Mesenchymal stem cell (in vitro differentiated cells and primary cell): ENCODE measurements around the gene CXCL9.

Source experiments
- DNase-seq: peaks from one replicate; pipeline ENCODE4 v3.0.0-alpha.2; 2013
- H2AFZ ChIP-seq: one replicate; pipeline ENCODE4 v1.6.1; 2013; ENCODE audit warnings: low read depth, mild to moderate bottlenecking, control low read depth, inconsistent platforms, low read length, moderate library complexity
- H2AK5ac ChIP-seq: 2 replicates; pipeline ENCODE4 v1.6.1; 2013; ENCODE audit warnings: low read length, moderate library complexity, mild to moderate bottlenecking, inconsistent platforms; ENCODE audit not compliant: severe bottlenecking
- H2BK120ac ChIP-seq: one replicate; pipeline ENCODE4 v1.6.1; 2013; ENCODE audit warnings: low read depth, mild to moderate bottlenecking, inconsistent platforms, low read length, moderate library complexity
- H2BK12ac ChIP-seq, 2 experiments: one replicate each; pipeline ENCODE4 v1.6.1; 2013; ENCODE audit warnings: inconsistent platforms in 2 of 2, low read length in 2 of 2, mild to moderate bottlenecking in 2 of 2, moderate library complexity in 2 of 2, control low read depth in 1 of 2
- H2BK15ac ChIP-seq: one replicate; pipeline ENCODE4 v1.6.1; 2013; ENCODE audit warnings: mild to moderate bottlenecking, low read depth, inconsistent platforms; ENCODE audit not compliant: poor library complexity, severe bottlenecking
- H2BK5ac ChIP-seq: 2 replicates; pipeline ENCODE4 v1.6.1; 2013; ENCODE audit warnings: low read depth, mild to moderate bottlenecking, low read length, control low read depth, inconsistent platforms; ENCODE audit not compliant: poor library complexity, severe bottlenecking
- H3K14ac ChIP-seq, 2 experiments: one replicate each; pipeline ENCODE4 v1.6.1; 2013; ENCODE audit warnings: inconsistent platforms in 2 of 2, low read length in 2 of 2, control low read depth in 1 of 2, mild to moderate bottlenecking in 1 of 2, moderate library complexity in 1 of 2
- H3K18ac ChIP-seq, 2 experiments: one replicate each; pipeline ENCODE4 v1.6.1; 2013; ENCODE audit warnings: inconsistent platforms in 2 of 2, low read length in 2 of 2, control low read depth in 1 of 2, low read depth in 1 of 2, mild to moderate bottlenecking in 1 of 2
- H3K23ac ChIP-seq, 2 experiments: one replicate each; pipeline ENCODE4 v1.6.1; 2013; ENCODE audit warnings: inconsistent platforms in 2 of 2, low read length in 2 of 2, mild to moderate bottlenecking in 2 of 2, moderate library complexity in 2 of 2, control low read depth in 1 of 2
- H3K27ac ChIP-seq: 2 replicates; pipeline ENCODE4 v1.5.1; 2013; ENCODE audit warnings: mild to moderate bottlenecking, moderate library complexity, low read length, control low read depth, inconsistent platforms; ENCODE audit not compliant: poor library complexity, severe bottlenecking
- H3K27me3 ChIP-seq, 2 experiments: 2 replicates each; pipeline versions ENCODE4 v1.6.1 to v1.7.0; 2013; ENCODE audit warnings: low read length in 2 of 2, mild to moderate bottlenecking in 2 of 2, moderate library complexity in 2 of 2, control low read depth in 1 of 2, inconsistent platforms in 1 of 2; ENCODE audit not compliant: control insufficient read depth in 1 of 2, insufficient read depth in 1 of 2
- H3K36me3 ChIP-seq, 2 experiments: 2 replicates each; pipeline versions ENCODE4 v1.6.1 to v1.7.0; 2013; ENCODE audit warnings: low read length in 2 of 2, control low read depth in 1 of 2, inconsistent platforms in 1 of 2, low read depth in 1 of 2, mild to moderate bottlenecking in 1 of 2; ENCODE audit not compliant: insufficient read depth in 2 of 2, control insufficient read depth in 1 of 2
- H3K4ac ChIP-seq, 2 experiments: one replicate each; pipeline ENCODE4 v1.6.1; 2013; ENCODE audit warnings: inconsistent platforms in 2 of 2, low read length in 2 of 2, mild to moderate bottlenecking in 2 of 2, moderate library complexity in 2 of 2, control low read depth in 1 of 2, low read depth in 1 of 2
- H3K4me1 ChIP-seq: 2 replicates; pipeline ENCODE4 v1.6.1; 2013; ENCODE audit warnings: low read depth, low read length, control low read depth; ENCODE audit not compliant: control insufficient read depth, insufficient read depth
- H3K4me2 ChIP-seq: 2 replicates; pipeline ENCODE4 v1.6.1; 2013; ENCODE audit warnings: low read length, mild to moderate bottlenecking, inconsistent platforms; ENCODE audit not compliant: poor library complexity, severe bottlenecking
- H3K4me3 ChIP-seq, 2 experiments: 2 replicates each; pipeline versions ENCODE4 v1.5.1 to v1.7.0; 2013; ENCODE audit warnings: low read length in 2 of 2, mild to moderate bottlenecking in 2 of 2, control low read depth in 1 of 2, low read depth in 1 of 2; ENCODE audit not compliant: insufficient read depth in 1 of 2
- H3K79me1 ChIP-seq: replicated peaks from 2 replicates; pipeline ENCODE4 v1.6.1; 2013; ENCODE audit warnings: mild to moderate bottlenecking, control low read depth, low read length, inconsistent platforms; ENCODE audit not compliant: poor library complexity, severe bottlenecking
- H3K9ac ChIP-seq: 2 replicates; pipeline ENCODE4 v1.7.0; 2013; ENCODE audit warnings: mild to moderate bottlenecking, low read length, moderate library complexity
- H3K9me3 ChIP-seq: 2 replicates; pipeline ENCODE4 v1.7.0; 2013; ENCODE audit warnings: mild to moderate bottlenecking, low read length; ENCODE audit not compliant: control insufficient read depth
- H4K8ac ChIP-seq: one replicate; pipeline ENCODE4 v1.6.1; 2013; ENCODE audit warnings: inconsistent platforms, mild to moderate bottlenecking, low read length, moderate library complexity
- H4K91ac ChIP-seq: one replicate; pipeline ENCODE4 v1.6.1; 2013; ENCODE audit warnings: mild to moderate bottlenecking, low read length, inconsistent platforms
- WGBS: methylation state at CpG from one replicate; pipeline ENCODE4 v1.1.7; 2013; ENCODE audit warnings: mixed read lengths; 5-methylcytosine and 5-hydroxymethylcytosine counted together

The CXCL9 gene

GRCh38 chr4:76010576-76010975 is 3.3 kb upstream of the CXCL9 start:
- no peak overlapping the region for H3K4me3 ChIP-seq
- DNase-seq = no peak
- H2AFZ ChIP-seq = no peak overlapping the region
- no peaks in the 10 kb centered on the region for H3K9me3 ChIP-seq
- no peak overlapping the region for H3K23ac ChIP-seq
- no peaks in the 10 kb centered on the region for H3K36me3 ChIP-seq
- H4K8ac ChIP-seq = no peak overlapping the region
- peak overlapping the region in 1 of 2 experiments; percentile 94 for H3K18ac ChIP-seq
- no peak overlapping the region for H3K4ac ChIP-seq
- H3K27me3 ChIP-seq = peaks cover 0 to 3% of the 10 kb centered on the region in 2 experiments
- H2BK15ac ChIP-seq = no peak overlapping the region
- peak overlapping the region; percentile 84 for H4K91ac ChIP-seq
- H2BK12ac ChIP-seq = peak overlapping the region in 1 of 2 experiments; percentile 89
- no peak overlapping the region for H3K4me2 ChIP-seq
- no peak overlapping the region for H3K27ac ChIP-seq
- H3K79me1 ChIP-seq = no peaks in the 10 kb centered on the region
- H3K9ac ChIP-seq = no peak overlapping the region
- H2BK5ac ChIP-seq = no peak overlapping the region
- peak overlapping the region in 1 of 2 experiments; percentile 57 for H3K14ac ChIP-seq
- 98% methylated on average over 13 of the region's 13 CpGs for WGBS
- no peaks in the 10 kb centered on the region for H3K4me1 ChIP-seq
- H2BK120ac ChIP-seq = no peak overlapping the region
- no peak overlapping the region for H2AK5ac ChIP-seq

- no peak overlapping the region for H2BK15ac ChIP-seq
- no peak overlapping the region for H4K8ac ChIP-seq
- H3K4me2 ChIP-seq = no peak overlapping the region
- DNase-seq = no peak
- H3K9ac ChIP-seq = no peak overlapping the region
- peak overlapping the region in 1 of 2 experiments; percentile 11 for H3K14ac ChIP-seq
- no peaks in the 10 kb centered on the region for H3K9me3 ChIP-seq
- H3K18ac ChIP-seq = no peak overlapping the region
- no peak overlapping the region for H2AFZ ChIP-seq
- no peak overlapping the region for H3K4me3 ChIP-seq
- H4K91ac ChIP-seq = no peak overlapping the region
- H3K79me1 ChIP-seq = no peaks in the 10 kb centered on the region
- no peak overlapping the region for H3K27ac ChIP-seq
- H2BK12ac ChIP-seq = no peak overlapping the region
- H3K36me3 ChIP-seq = no peaks in the 10 kb centered on the region
- H3K27me3 ChIP-seq = peaks cover 0 to 3% of the 10 kb centered on the region in 2 experiments
- no peak overlapping the region for H2BK5ac ChIP-seq
- no peaks in the 10 kb centered on the region for H3K4me1 ChIP-seq
- H2AK5ac ChIP-seq = no peak overlapping the region
- no peak overlapping the region for H3K23ac ChIP-seq
- H2BK120ac ChIP-seq = no peak overlapping the region
- WGBS = 100% methylated on average over 3 of the region's 5 CpGs
- no peak overlapping the region for H3K4ac ChIP-seq
Measured at GRCh38 chr4:76009311-76009710, 2.0 kb upstream of the CXCL9 start.

- Histone ChIP-seq H2AFZ (no peak overlapping the region), H3K79me1 (no peaks in the 10 kb centered on the region), H3K27me3 (peaks cover 0 to 8% of the 10 kb centered on the region in 2 experiments), H3K4me2 (no peak overlapping the region), H3K9ac (no peak overlapping the region), H2AK5ac (no peak overlapping the region), H3K27ac (no peak overlapping the region), H3K4ac (no peak overlapping the region), H3K23ac (no peak overlapping the region), H3K36me3 (no peaks in the 10 kb centered on the region), H3K9me3 (no peaks in the 10 kb centered on the region), H2BK12ac (no peak overlapping the region), H2BK15ac (no peak overlapping the region), H3K4me1 (no peaks in the 10 kb centered on the region), H3K14ac (no peak overlapping the region), H4K8ac (no peak overlapping the region), H2BK120ac (no peak overlapping the region), H3K4me3 (no peak overlapping the region), H3K18ac (no peak overlapping the region), H2BK5ac (no peak overlapping the region), H4K91ac (no peak overlapping the region)
- WGBS = 45% methylated on average over 1 of the region's 3 CpGs
- no peak for DNase-seq
Measured at GRCh38 chr4:76003620-76004019, 3.7 kb downstream of the CXCL9 start.

- no peak overlapping the region for H3K18ac ChIP-seq
- no peak overlapping the region for H3K4ac ChIP-seq
- H3K14ac ChIP-seq = no peak overlapping the region
- no peak overlapping the region for H3K9ac ChIP-seq
- no peak overlapping the region for H4K91ac ChIP-seq
- no peaks in the 10 kb centered on the region for H3K79me1 ChIP-seq
- no peak overlapping the region for H2AFZ ChIP-seq
- H3K4me2 ChIP-seq = no peak overlapping the region
- peaks cover 0 to 8% of the 10 kb centered on the region in 2 experiments for H3K27me3 ChIP-seq
- no peak overlapping the region for H3K23ac ChIP-seq
- H3K4me1 ChIP-seq = no peaks in the 10 kb centered on the region
- no peaks in the 10 kb centered on the region for H3K36me3 ChIP-seq
- WGBS = 82% methylated on average over 2 of the region's 2 CpGs
- no peak overlapping the region for H3K4me3 ChIP-seq
- no peak for DNase-seq
- no peak overlapping the region for H2BK5ac ChIP-seq
- H3K9me3 ChIP-seq = no peaks in the 10 kb centered on the region
- H2BK120ac ChIP-seq = no peak overlapping the region
- no peak overlapping the region for H2BK12ac ChIP-seq
- no peak overlapping the region for H2BK15ac ChIP-seq
- no peak overlapping the region for H3K27ac ChIP-seq
- H2AK5ac ChIP-seq = no peak overlapping the region
- H4K8ac ChIP-seq = no peak overlapping the region
Measured at GRCh38 chr4:76003035-76003434, 4.3 kb downstream of the CXCL9 start.
